Dedifferentiated amniotic fluid mesenchymal stem cell (primary cell): Measurements from ENCODE around the gene CLIC5.

ENCODE experiments used
- DNase-seq: peaks from one replicate; pipeline ENCODE4 v3.0.0-alpha.2; 2016; ENCODE audit errors: extremely low spot score

The CLIC5 gene

DNA sequence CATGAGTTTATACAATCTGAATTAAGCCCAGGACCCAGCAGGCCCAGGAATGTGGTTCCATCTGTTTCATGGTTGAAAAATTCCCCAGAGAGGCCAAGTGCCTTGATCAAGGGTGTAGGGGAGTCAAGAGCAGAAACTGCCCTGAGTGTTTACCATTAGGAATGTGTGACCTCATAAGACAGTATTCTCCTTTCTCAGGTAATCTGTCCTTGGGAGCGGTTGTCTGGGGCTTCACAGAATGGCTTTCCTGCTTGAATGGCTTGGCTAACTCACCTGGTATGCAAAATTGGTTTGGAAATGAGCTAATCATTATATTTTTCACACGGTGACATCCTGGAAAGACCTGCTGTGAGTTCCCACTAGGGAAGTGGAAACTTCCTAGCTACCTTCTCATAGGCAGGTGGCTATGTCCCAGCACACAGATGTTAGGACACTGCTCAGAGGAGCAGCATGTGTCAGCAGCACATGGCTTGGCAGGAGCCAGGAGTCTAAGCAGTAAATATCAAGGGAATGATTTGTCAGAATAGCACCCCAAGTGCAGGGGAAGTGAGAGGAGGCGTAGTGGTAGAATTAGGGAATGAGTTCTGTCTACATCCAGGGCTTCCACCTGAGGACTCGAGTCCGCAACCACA lies 17.7 kb downstream of the CLIC5 start:
- no peak for DNase-seq

DNA sequence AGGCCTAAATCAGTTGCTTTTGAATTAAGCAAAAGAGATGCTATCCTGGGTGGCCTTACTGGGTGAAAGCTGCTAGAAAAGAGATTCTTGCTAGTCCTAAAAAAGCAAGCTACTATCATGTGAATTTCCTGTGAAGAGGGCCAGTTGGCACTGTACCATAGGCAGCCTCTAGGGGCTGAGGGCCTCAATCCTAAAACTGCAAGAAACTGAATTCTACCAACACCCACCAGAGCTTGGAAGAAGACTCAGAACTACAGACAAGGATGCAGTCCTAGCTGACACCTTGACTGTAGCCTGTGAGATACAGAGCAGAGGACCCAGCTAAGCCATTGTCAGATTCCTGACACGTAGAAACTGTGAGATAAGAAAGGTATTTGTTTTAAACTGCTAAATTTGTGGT lies 24.5 kb downstream of the CLIC5 start:
- no peak for DNase-seq

DNA sequence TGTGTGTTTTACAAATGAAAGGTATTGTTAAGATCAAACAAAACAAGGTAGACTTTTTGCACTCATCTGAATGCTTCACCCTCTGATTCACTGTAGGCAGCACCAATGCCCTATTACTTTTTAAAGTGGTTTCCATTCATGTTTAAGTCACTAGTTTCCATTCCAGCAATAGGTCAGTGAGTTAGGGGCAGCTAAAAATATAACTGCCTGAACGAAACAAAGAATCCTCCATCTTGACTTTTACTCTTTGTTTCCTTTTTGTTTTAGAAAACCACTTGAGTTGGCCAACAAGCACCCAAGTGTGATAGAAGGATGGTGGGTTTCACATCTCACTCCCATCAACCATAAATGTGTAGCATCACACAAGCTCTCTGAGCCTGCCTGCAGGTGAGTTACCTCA lies 25.5 kb downstream of the CLIC5 start:
- no peak for DNase-seq

DNA sequence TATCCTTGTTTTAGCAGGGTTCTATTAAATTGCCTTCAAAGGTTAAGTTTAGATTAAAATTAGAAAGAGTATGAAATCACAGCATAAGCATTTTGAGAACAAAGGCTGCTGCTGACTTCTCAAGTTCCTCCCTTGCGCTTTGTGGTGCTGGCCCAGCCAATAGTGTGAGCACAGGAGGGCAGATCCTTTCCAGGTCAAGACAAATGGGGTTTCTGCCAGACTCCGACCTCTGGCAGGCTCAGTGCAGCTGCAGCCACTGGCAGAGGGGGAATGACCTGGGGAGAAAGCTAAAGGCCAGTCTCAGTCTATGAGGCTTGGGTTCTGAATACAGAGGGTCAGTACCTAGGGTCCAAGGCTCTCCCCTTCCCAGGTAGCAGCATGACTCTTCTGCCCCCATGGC lies 27.0 kb downstream of the CLIC5 start:
- no peak for DNase-seq

DNA sequence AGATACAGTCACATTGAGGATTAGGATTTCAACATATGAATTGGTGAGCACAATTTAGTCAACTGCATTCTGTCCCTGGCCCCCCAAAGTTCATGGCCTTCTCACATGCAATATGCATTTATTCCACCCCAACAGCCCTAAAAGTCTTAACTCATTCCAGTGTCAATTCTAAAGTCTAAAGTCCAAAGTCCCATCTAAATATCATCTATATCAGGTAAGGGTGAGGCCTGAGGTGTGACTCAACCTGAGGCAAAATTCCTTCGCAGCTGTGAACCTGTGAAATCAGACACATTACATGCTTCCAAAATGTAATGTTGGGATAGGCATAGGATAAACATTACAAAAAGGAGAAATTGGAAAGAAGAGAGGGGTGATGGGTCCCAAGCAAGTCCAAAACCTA lies 27.8 kb downstream of the CLIC5 start:
- no peak for DNase-seq

DNA sequence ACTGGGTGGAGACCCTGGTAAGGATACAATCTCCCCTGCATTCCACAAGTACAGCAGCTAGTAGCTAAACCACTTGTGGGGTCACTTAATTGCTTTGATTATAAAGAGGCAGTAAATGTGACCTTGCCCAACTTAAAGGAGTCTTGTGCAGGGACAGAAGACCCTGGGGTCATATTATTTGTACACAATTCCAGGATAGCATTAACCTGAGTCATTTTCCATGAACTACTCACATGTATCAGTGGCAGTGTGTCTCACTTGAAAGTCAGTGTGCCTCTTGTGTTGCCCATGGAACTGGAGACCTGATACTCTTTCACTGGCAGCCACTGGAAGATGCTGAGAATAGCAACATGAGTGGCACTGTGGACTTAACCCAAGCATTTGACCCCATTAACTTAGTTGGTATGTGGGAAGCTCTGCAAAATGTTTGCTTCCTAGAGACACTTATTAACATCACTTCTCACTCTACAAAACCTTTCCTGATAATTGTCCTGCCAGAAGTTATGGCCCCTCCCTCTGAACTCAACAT lies 28.9 kb downstream of the CLIC5 start:
- DNase-seq = no peak

DNA sequence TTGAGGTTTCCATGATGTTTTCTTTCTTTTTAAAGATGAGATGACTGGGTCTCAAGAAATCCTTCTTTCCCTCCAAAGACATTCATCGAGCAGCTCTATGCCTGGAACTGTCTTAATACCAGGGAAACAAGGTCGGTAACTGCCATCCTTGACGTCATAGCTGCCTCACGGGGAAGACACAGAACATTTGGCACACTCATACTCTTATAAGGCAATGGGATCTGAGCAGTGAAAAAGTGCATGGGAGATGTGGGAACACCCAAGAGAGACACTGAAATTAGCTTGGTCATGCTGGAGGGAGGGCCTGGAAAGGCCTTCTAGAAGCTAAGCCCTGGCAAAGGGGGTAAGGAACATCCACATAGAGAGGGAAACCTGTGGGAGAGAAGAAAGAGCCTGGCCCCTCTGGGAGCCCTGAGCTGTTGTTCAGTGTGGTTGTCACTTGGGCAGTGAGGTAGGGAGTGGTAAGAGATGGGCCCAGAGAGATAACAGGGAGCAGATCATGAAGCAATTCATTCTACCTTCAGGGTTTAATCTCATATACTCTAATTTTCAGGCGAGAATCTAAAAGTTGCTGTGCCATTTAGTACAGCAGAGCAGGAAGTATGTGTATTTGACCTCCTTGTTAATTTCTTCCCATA lies 30.8 kb downstream of the CLIC5 start:
- no peak for DNase-seq

DNA sequence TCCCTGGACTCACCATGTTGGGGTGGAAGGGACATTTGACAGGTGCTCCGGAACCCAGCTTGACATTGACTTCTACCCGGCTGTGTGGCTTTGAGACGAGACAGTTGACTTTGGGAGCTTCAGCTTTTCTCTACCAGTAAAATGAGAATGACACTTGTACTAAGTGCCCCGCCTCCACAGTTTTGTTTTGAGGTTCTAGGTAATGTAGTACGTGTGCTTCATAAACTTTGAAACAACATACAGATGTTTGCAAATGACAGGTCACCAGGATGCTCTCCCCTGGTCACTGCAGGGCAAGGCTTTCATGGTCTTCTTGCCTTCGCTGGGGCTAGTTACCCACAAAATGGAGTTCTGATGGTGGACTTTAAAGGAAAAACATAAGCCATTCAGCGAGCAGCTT lies 31.3 kb downstream of the CLIC5 start:
- DNase-seq = no peak

DNA sequence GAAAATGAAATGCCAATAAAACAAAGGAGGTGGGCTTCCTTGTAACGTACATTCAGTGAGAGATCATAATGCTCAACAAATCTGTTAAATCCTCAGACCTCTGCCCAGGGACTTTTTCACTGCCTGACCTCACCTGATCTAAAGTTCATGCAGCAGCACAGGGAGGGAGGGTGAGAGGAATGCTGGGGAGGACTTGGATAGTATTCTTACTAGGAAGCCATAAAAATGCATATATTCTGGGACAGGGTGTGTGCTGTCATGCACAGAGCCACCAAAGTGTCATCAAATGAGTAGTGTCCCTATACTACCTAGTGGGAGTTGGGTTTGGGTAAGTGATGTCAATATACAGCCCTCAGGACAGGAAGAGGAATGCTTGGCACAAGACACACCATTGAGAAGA lies 32.6 kb downstream of the CLIC5 start:
- DNase-seq = no peak

DNA sequence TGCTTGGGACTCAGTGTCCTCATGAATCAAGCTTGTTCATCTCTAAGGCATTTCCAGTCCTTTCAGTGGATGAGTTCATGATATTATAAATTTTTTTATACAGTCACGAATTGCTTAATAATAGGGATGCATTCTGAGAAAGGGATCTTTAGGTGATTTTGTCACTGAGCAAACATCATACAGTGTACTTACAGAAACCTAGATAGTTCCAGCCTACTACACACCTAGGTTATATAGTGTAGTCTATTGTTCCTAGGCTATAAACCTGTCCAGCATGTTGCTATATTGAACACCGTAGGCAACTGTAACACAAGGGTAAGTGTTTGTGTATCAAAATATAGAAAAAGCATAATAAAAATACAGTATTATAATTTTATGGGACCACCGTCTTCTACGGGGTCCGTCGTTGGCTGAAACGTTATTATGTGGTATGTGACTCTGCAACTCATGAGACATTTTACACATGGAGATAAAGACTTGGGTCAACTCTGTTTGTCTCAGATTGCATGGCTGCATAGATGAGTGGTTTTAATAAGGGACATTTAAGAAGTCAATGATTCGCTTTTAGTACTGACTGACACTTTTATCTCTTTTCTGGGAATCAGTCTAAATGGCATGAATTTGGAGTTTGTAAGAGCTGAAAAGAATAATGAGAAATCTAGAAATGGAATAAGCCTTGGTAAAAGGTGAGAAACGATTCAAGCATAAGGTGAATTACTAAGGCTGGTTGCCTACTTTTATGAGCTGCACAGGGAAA lies 33.2 kb downstream of the CLIC5 start:
- DNase-seq = no peak

DNA sequence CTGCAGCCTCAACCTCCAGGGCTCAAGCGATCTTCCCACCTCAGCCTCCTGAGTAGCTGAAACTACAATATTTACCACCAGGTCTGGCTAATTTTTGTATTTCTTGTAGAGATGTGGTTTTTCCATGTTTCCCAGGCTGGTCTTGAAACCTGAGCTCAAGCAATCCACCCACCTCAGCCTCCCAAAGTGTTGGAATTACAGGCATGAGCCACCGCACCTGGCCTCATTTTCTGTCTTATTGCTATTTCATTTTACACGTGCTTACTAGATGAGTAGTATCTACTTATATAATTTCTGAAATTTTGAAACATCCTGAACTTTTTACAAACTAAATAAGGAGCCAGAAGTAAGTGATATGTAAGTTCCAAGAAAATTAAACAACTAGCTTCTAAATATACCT lies 34.6 kb downstream of the CLIC5 start:
- DNase-seq = no peak

DNA sequence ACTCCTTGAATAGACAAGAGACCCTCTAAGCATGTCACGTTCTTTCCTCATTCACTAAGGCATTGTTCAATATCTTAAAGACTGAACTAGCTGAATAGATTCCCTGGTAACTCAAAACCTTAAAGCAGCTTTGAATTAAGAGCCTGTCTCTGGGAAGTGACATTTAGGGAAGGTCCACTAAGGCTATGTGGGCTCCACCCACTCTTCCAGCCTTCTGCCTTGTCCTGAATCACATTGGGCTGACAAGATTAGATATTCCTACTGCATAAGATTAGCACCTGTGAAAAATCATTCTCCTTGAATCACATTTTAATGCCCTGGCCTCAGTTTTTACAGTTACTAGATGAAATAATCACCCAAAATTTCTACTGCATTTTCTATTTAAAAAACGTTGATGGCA lies 36.3 kb downstream of the CLIC5 start:
- no peak for DNase-seq

DNA sequence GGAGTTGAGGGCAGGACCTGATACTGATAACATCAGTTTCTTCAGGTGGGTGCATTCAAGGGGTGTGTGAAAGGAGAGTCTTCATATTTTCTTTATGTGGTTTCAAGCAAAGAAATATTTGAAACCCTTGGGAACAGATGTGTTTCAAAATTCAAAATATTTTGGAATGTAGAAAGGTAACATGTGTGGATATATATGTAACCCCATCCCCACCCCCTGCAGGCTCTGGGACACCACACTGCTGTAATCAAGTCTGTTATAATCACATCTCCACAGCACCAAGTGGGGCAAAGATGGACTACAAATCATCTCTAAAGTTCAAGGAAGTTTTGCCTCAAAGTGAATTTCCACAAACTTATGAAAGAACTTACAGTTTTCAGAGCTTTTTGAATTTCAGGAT lies 41.1 kb downstream of the CLIC5 start:
- no peak for DNase-seq

DNA sequence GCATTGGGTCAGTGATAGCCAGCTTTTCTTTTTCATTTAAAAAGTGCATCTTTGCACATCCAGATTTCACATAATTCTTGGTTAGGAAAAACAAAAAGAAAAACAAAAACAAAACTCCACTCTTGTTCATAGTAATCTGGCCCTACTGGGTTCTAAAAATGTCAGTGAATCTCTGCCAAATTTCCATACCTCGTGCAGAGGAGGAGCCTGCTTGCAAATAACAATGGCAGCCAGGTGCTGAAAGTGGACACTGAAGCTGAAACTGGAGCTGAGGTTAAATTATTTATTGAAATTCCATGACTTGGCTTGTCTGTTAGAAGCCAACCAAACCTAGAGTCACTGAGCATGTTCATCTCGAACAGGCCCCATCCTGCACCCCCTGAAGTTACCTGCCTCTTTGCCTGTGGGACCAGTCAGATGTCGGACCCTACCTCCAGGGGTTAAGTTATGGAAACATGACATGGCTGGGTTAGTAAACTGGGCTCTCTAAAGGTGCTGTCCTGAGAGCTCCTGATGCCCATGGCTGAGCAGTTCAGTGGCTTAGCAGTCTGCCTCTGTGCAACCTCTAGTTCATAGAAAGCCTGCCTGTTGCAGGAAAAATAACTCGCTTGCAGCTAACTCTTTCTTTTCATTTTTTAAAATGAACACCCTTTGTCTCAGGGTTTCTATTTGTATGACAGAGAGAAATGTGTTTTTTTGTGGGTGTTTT lies 42.7 kb downstream of the CLIC5 start:
- no peak for DNase-seq

DNA sequence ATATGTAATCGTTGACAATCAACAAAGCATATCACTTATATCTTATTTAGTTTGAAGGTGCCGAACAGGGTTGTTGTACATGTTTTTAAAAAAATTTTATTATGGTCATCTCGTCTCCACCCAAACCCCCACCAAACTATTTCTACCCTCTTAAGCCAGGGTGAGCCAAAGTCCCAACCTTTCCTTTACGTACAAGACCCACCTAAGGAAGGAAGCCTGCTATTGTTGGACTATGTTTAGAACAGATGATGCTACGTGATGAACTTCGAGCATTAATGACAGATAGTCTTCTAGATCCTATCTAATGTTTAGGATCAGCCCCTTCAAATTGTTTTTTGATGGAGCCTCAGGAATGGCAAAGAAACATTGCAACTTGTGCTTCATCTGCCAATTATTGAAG lies 44.4 kb downstream of the CLIC5 start:
- no peak for DNase-seq

DNA sequence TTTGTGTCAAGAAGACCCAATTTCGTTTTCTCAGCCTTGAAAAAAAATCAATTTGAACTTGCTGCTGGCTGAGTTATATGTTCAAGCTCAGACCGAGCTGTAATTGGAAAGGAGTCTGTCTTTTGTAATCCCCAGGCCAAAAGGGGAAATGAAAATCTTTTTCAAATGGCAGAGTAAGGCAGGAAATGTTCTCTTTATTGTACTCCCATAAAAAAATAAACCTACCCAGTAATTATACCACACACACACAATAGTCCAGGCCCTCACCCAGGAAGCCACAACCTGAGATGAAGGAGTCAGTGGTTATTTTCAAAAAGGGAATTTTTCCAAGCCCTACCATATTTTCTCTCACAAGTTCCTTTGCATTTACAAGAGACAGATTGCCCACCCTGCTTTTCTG lies 45.3 kb downstream of the CLIC5 start:
- DNase-seq = no peak

DNA sequence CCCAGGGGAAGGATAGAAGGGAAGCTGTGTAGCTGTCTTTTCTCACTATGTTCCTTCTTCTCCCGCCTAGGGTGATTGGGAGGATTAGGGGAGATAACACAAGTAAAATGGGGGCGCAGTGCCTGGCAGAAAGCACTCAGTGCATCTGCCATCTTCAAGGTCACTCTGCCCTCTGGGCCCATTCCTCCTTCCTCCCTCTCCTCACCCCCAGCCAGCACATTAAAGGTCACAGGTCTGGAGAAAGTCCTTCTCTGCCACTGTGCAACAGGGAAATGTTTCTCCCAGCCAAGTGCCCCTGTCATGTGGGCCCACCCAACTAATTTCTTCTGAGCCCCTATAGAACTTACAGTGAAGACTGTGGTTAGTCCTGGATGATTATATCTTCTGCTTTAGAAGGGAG lies 45.8 kb downstream of the CLIC5 start:
- DNase-seq = no peak

DNA sequence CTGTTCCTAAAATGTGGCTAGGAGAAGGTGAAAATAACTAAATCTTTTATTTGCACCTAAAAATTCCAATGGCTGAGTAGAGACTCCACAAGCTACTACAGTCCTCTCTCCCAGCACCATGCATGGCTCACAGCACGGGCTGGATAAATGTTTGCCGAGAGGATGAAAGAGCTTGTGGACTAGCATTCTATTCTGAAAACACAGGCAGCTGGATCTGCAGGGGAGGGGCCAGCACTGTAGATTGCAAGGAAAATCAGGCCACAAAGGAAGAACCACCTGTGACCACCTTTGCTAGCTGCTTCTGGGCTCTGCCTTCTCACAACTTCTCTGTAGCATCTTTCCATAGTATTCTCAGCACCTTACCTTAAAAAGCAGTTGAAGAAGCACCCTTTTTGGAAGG lies 46.6 kb downstream of the CLIC5 start:
- no peak for DNase-seq

DNA sequence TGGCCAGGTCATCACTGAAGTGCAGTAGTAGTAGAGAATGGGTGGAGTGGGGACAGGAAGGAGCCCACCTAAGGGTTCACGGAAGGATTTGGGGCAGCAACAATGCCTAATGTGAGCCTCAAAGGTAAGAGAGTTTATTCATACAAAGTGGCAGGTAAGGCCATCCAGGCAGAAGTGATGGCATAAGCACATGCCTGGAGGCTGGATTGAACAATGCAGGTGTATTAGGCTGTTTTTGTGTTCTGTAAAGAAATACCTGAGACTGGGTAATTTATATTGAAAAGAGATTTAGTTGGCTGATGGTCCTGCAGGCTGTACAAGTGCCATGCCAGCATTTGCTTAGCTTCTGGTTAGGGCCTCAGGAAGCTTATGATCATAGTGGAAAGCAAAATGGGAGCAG lies 48.3 kb downstream of the CLIC5 start:
- no peak for DNase-seq

DNA sequence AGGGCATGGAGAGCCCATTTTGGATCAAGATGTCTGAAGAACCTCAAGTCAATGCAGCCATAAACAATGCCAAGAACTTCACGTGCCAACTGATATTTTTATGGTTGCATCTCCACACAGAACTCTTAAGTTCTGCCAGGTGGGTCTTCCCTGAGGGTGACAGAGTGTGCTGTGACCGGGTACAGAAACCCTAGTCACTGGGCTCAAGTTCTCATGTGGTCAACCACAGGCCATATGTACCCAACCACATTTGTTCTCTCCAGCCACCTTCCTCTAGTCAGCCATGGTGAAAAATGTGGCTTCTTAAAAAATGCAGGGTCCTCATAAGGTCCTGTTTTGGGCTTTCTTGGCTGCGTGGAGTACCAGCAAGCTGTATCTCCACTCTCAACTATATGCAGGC lies 48.9 kb downstream of the CLIC5 start:
- no peak for DNase-seq

DNA sequence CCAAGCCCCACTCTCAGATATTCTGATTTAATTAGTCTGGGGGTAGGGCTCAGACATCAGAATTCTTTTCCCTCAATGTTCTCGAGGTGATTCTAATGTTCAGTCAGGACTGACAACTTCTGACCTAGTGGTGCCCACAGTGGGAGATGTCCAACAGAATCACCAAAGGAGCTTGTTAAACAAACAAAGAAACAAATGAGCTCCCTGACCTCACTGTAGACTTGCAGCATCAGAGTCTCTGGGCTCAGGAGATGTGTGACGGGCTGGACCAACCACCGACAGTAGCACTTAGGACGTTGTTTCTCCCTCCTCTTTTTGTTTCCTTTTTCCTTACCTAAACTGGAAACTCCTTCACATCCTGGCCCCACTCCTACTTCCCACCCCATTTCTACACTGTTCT lies 49.3 kb downstream of the CLIC5 start:
- DNase-seq = no peak

DNA sequence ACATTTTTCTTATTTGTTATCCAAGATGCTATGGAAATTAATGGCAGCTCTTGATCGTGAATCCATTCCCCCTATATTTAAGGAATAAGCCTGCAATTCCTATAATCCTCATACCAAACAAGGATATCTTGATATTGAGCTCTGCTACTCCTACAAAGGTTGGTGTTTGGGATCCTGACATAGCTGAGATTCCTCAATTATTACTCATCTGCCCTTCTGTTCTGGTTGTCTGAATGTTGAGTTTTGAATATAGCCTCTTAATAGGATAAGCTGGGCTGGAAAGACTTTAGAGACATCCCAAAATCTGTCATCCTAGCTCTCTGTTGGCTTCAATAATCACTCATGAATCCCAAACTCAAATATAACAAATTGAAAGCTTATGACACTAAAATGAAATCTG lies 49.9 kb downstream of the CLIC5 start:
- DNase-seq = peak; percentile 24

DNA sequence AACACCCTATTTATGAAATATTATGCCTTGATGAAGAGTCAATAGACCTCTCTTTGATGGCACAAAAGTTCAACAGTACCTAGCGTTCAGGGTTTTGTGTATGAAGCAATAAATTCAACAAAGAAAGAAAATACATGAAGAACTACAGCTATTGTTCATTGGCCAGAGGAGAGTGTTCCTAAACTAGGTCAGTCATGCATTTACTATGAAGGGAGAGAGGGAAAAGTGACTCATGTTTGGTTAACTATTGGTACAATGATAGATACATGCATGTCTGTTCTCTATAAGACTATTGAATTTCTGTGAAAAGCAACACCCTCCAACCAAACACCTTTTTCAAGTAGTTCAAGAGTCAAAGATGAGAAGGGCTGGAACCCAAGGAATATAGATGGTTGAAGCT lies 50.7 kb downstream of the CLIC5 start:
- DNase-seq = no peak
